Right lobe of liver (tissue), 6 donors: ENCODE results near the gene SLC39A5. TPM values are rescaled to one million over a fixed set of nuclear protein-coding genes. Genes with fewer than 3 reads are reported as not detected.

Experiments used
- ATAC-seq, 4 donors: fragments of 200-7000 bp; cut with Tn5 transposase; one replicate each; pipeline ENCODE4 v1.9.1; 2020; ENCODE audit warnings: mild to moderate bottlenecking in 4 of 4, moderate library complexity in 4 of 4
- DNase-seq, 3 donors: peaks; one replicate each; pipeline ENCODE4 v3.0.0-alpha.2; 2020
- H3K27ac ChIP-seq, 3 donors: fragments of 200-600 bp; one replicate each; pipeline ENCODE4 v1.8.0; 2022
- H3K27me3 ChIP-seq, 2 donors: fragments of 200-600 bp; one replicate each; pipeline ENCODE4 v1.8.0; 2022
- H3K36me3 ChIP-seq, 4 donors: fragments of 200-600 bp; sonication (generic) in 1 of 4; one replicate each; pipeline versions ENCODE4 v1.5.1 to v1.8.0; 2017 to 2022; ENCODE audit warnings: control low read depth in 1 of 4
- H3K4me1 ChIP-seq, 4 donors: fragments of 200-600 bp; sonication (generic) in 1 of 4; one replicate each; pipeline versions ENCODE4 v1.5.1 to v1.8.0; 2017 to 2022; ENCODE audit warnings: control low read depth in 1 of 4
- H3K4me3 ChIP-seq, 3 donors: fragments of 200-600 bp; one replicate each; pipeline ENCODE4 v1.8.0; 2022
- H3K9me3 ChIP-seq, 4 donors: fragments of 200-600 bp; sonication (generic) in 1 of 4; one replicate each; pipeline versions ENCODE4 v1.5.1 to v1.8.0; 2017 to 2022; ENCODE audit warnings: control low read depth in 1 of 4
- CTCF ChIP-seq, 4 donors: fragments of 200-600 bp in 3 of 4; fragments of 450-650 bp in 1 of 4; IDR thresholded peaks; one replicate each; pipeline versions ENCODE4 v1.5.1 to v1.8.0; 2016 to 2022; ENCODE audit warnings: antibody characterized with exemption in 4 of 4, mild to moderate bottlenecking in 2 of 4
- POLR2A ChIP-seq: fragments of 450-650 bp; IDR thresholded peaks from one replicate; pipeline ENCODE4 v1.6.1; 2017; ENCODE audit warnings: antibody characterized with exemption, mild to moderate bottlenecking
- WGBS: methylation state at CpG from one replicate; pipeline ENCODE4 v1.1.6; 2018; ENCODE audit warnings: low coverage, low lambda C conversion rate; ENCODE audit not compliant: insufficient coverage; ENCODE audit errors: missing lambda C conversion rate; 5-methylcytosine and 5-hydroxymethylcytosine counted together
- intact Hi-C, 2 donors: fragments of 100-400 bp; cut with DNase I; formaldehyde crosslinking; loops; one replicate each; pipeline versions ENCODE4 v1.11.2 to v1.14.1; 2022
- total RNA-seq, 6 experiments: library from RNA; depleted of rRNA in 2 of 6; stranded (reverse); fragments of >200 nt in 2 of 6; fragmentation: NEBNext Ultra II Directional in 3 of 6; extraction: Animal tissue kit (Norgen Biotek cat#: 25700) in 3 of 6; gene quantifications; one replicate each; pipeline versions ENCODE4 v1.1.0 to v1.2.4, GENCODE V29; 2016 to 2023
- donor health status: DM: no; HTN: yes; CAD: no.
- donor health status: DM: no; HTN: no; CAD: no.
- donor health status: DM: no; HTN: no; CAD: no.
- donor health status: DM: no; HTN: yes; CAD: no.
- donor health status: DM: no; HTN: yes; CAD: no.

The SLC39A5 gene
- total RNA-seq, 6 experiments from 2014 or later = 39.7 to 209 (median 110) TPM

- WGBS = 24% methylated on average over 14 of the region's 15 CpGs
- no peaks in the 10 kb centered on the region for H3K9me3 ChIP-seq
- H3K27me3 ChIP-seq = no peaks in the 10 kb centered on the region
- H3K4me3 ChIP-seq = peak overlapping the region; percentile 65 to 78 (median 72)
- H3K36me3 ChIP-seq = no peaks in the 10 kb centered on the region
- intact Hi-C loops = no loop called here
- DNase-seq = no peak
- TF ChIP-seq POLR2A (no peak), CTCF (IDR thresholded peaks at IDR 0.05) (no peak)
- peaks cover 0 to 24% (median 7%) of the 10 kb centered on the region in 4 donors for H3K4me1 ChIP-seq
- no peak for ATAC-seq
- H3K27ac ChIP-seq = peak overlapping the region; percentile 58 to 97 (median 91)
Observed at GRCh38 chr12:56223571-56224101, 6.2 kb upstream of the SLC39A5 start.

GRCh38 chr12:56224102-56224701, 5.6 kb upstream of the SLC39A5 start, which contains the start of gene NABP2:
Gene NABP2 (plus strand): TSS chr12:56224342. CDS start chr12:56224857, 515 bp downstream.
- Histone ChIP-seq H3K27me3 (no peaks in the 10 kb centered on the region), H3K36me3 (no peaks in the 10 kb centered on the region), H3K4me1 (peaks cover 0 to 24% (median 7%) of the 10 kb centered on the region in 4 donors), H3K27ac (peak within 1 kb of the TSS; percentile 58 to 97 (median 91)), H3K9me3 (no peaks in the 10 kb centered on the region), H3K4me3 (peak within 1 kb of the TSS; percentile 65 to 78 (median 72))
- peak; percentile 98 for DNase-seq
- TF ChIP-seq CTCF (IDR thresholded peaks at IDR 0.05) = peak; percentile 82 to 94 (median 87)
- TF ChIP-seq POLR2A = peak; percentile 46
- 0% methylated on average over 17 of the region's 41 CpGs for WGBS
- peak; percentile 83 to 91 (median 88) for ATAC-seq
- intact Hi-C loops = no loop called here

- no peaks in the 10 kb centered on the region for H3K27me3 ChIP-seq
- H3K4me3 ChIP-seq = peak overlapping the region; percentile 65 to 78 (median 72)
- 55% methylated on average over 5 of the region's 11 CpGs for WGBS
- DNase-seq = no peak
- H3K9me3 ChIP-seq = no peaks in the 10 kb centered on the region
- TF ChIP-seq POLR2A (no peak), CTCF (IDR thresholded peaks at IDR 0.05) (no peak)
- ATAC-seq = no peak
- peaks cover 0 to 24% (median 7%) of the 10 kb centered on the region in 4 donors for H3K4me1 ChIP-seq
- intact Hi-C loops = no loop called here
- no peak overlapping the region for H3K27ac ChIP-seq
- no peaks in the 10 kb centered on the region for H3K36me3 ChIP-seq
Observed at GRCh38 chr12:56224954-56225353, 4.9 kb upstream of the SLC39A5 start.

- Histone ChIP-seq H3K36me3 (no peaks in the 10 kb centered on the region), H3K27ac (no peak overlapping the region), H3K4me3 (no peak overlapping the region), H3K9me3 (no peaks in the 10 kb centered on the region), H3K27me3 (no peaks in the 10 kb centered on the region), H3K4me1 (peaks cover 0 to 12% (median 5%) of the 10 kb centered on the region in 4 donors)
- TF ChIP-seq CTCF (IDR thresholded peaks at IDR 0.05) = no peak
- TF ChIP-seq POLR2A = no peak
- ATAC-seq (no peak), DNase-seq (no peak)
- intact Hi-C loops = no loop called here
- WGBS = 82% methylated on average over 6 of the region's 7 CpGs
Observed at GRCh38 chr12:56229082-56229481, 769 bp upstream of the SLC39A5 start.
